T follicular helper cell (primary cell): ENCODE measurements around the gene NOG.

Experiments used
- DNase-seq: peaks from one replicate; pipeline ENCODE4 v3.0.0-alpha.2; 2020; ENCODE audit warnings: low read depth

The NOG gene

DNA sequence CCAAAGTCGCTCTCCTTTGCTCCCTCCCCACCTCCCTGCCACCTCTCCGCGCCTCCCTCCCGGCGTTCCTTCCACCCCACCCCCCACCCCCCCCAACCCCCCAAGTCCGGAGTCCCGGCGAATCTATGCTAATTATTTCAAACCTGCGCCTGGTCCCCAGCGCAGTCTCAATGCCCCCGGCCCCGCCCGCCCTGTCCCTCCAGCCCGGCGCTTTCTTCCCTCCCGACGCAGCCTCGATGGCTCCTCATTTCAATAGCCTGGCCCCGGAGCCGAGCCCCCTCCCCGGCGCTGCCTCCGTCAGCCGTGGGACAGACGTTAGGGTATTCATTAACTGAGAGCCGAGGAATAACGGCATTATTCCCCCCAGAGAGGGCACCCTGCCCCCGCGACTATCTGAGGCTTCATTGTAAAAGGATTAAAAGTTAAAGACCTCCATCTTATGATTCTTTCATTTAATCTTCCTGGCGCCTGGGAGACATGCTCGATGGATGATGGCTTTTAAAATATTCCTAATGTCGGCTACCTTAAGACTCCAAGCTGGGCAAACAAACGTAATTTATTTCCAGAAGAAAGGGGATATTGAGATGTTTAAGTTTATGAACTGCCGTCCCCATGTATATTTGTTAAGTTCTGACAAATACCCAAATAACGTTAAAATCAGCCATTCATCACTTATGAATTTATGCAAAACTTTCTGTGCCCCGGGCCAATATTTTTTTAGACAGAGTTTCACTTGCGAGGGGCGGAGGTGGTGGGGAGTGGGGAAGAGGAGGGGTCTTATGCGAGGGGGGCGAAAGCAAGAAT is 3.4 kb downstream of the NOG start:
- no peak for DNase-seq

GRCh38 chr17:56597495-56597990 is 4.0 kb downstream of the NOG start:
- no peak for DNase-seq

DNA sequence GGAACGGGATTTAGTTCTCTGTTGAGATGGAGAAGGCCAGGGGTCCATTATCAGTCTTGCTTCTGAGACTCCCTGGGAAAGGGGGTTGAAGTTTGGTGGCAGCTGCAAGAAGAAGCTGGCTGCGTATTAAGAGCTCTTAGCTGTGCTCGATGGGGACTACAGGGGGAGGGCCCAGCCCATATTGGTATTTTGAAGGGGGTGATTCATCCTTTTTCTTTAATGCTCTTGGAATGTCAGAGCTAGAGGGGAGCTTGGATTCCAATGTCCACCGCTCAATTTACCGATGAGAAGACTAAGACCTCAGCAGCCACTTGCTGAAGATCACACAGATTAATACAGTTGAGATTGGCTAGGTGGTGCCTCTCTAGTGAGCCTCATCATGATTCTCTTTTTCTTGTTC is 5.0 kb downstream of the NOG start:
- DNase-seq, result no peak

- DNase-seq, result no peak
Measured at GRCh38 chr17:56599088-56599487, 5.6 kb downstream of the NOG start.

DNA sequence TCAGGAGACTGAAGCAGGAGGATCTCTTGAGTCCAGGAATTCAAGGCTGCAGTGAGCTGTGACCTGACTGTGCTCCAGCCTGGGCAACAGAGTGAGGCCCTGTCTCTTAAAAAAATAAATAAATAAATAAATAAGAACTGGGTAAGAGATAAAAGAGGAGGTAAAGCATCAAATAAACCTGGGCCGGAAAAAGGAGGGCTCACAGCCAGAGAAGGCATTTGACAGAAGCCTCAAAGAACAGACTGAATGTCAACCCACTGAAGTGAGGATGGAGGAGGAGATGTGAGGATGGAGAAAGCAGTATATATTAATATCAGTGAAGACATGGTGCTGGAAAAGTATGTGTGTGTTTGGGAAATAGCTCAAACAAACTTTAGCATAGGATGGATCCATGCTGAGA is 6.1 kb downstream of the NOG start:
- no peak for DNase-seq

- no peak for DNase-seq
Measured at GRCh38 chr17:56600256-56600655, 6.8 kb downstream of the NOG start.

GRCh38 chr17:56601591-56601990 is 8.1 kb downstream of the NOG start:
- no peak for DNase-seq

GRCh38 chr17:56602292-56603130 is 9.0 kb downstream of the NOG start:
- DNase-seq, result peak; percentile 28

DNA sequence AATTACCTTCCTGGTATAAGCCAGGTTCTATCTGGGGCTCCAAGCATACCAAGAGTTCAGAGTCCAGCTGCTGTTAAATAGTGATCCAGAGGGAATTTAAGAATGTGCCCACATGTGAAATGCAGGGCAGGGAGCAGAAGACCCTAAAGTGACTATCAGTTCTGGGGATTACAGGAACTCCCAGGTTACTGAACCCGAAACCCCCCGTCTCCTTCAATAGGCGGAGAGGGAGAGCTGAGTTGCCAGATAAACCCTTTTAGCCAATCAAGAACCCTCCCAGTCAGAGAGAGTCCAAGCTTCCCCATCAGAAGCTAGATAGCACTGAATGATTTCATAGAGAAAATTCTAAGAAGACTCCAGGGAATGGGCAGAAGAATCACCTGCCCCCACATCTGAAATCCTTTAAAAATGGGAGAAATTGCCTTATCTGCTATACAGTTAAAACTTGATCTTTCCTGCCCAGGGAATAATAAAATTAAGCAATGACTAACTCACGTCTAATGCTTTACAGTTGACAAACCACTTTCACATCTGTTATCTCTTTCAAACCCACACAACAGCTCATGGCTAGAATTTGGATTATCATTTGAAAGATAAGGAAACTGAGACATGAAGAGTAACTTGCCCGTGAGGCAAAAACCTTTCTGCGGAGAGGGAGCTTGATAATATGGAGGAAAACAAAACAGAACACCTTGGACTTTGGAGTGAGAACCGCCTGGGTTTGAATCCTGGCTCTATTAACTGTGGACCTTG is 10.2 kb downstream of the NOG start:
- no peak for DNase-seq

- no peak for DNase-seq
Measured at GRCh38 chr17:56604691-56605290, 11.3 kb downstream of the NOG start.

DNA sequence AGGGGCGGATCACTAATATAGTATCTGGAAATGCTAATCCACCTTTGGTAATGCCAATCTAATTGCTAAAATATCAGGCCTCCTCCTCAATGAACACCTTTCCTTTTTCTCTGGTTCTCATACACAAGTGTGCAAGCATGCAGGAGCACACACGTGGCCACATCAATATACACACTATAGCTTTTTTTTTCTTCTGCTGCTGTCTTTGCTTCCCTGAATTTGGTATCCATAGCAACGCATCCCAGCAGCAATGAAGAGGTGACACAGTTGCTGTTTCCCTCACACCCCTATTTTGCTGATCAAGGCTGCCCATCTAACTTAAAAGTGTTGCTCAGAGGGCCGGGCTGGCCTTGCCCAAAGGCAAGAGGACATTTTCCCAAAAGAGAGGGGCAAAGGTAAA is 15.4 kb downstream of the NOG start:
- no peak for DNase-seq

DNA sequence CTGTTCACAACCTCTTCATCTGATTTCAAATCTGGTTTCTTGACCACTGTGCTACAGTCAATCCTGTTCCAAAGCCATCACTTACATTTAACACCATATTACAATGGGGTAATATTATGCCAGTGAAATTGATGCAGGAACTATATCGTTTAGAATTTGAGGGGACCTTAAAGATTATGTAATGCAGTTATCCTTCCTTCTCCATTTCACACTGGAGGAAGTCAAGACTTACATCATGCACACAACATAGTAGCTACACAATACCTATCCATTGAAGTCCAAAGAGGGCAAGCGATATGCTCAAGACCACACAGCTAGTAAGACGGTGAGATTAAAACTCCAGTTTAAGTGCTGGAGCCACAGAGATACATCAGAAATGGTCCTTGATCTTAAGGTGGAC is 16.8 kb downstream of the NOG start:
- no peak for DNase-seq

- DNase-seq, result no peak
Measured at GRCh38 chr17:56613131-56613530, 19.6 kb downstream of the NOG start.

GRCh38 chr17:56614522-56614921 is 21.0 kb downstream of the NOG start:
- DNase-seq, result no peak

DNA sequence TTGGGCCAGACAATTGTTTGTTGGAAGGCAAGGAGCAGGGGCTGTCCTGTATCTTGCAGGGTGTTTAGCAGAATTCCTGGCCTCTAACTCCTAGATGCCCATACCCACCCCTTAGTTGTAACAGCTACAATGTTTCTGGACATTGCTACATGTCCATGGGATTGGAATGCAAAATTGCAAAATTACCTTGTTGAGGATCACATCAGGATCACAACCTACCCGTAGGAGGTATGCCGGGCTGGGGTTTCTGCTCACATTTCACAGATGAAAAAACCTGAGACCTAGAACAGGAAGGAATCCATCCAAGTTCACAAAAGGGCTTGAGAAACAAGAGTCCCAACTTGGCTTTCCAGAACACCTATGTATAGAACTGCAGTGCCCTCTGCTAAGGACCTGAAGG is 22.7 kb downstream of the NOG start:
- no peak for DNase-seq

DNA sequence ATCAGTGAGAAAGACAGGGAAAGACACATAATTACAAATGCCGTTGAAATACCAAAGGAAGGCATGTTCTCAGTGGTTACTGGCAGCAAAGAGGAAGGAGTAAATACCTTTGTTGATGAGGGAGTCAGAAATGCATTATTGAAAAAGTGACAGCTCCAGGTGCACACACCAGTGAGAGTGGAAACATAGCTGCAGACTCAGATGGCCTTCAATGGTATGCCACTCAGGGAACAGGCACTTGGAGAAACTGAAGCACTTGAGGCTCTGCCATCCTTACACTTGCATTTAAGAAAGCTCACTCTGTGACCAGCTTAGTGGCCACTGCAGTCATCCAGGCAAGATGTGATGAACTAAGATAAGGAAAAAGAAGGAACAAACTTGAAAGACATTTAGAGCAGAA is 29.9 kb downstream of the NOG start:
- DNase-seq, result no peak

DNA sequence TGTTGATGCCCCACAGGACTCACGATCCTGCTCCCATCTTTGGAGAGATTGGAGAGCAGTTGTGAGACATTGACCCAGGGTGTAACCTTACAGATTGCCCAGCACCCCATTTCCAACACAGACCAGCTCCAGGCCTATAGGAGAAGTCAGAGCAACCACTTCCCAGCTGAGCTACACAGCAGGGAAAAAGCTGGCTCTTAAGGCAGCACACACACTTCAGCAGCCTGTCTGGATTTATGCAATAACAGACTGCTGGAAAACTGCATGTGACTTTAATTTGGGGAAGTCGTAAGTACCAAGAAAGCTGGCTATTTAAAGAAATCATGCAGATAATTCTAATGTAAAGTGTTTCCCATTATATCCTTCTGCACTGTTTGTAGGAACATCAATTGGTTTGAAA is 30.8 kb downstream of the NOG start:
- DNase-seq, result no peak

GRCh38 chr17:56624912-56625311 is 31.4 kb downstream of the NOG start:
- DNase-seq, result no peak

DNA sequence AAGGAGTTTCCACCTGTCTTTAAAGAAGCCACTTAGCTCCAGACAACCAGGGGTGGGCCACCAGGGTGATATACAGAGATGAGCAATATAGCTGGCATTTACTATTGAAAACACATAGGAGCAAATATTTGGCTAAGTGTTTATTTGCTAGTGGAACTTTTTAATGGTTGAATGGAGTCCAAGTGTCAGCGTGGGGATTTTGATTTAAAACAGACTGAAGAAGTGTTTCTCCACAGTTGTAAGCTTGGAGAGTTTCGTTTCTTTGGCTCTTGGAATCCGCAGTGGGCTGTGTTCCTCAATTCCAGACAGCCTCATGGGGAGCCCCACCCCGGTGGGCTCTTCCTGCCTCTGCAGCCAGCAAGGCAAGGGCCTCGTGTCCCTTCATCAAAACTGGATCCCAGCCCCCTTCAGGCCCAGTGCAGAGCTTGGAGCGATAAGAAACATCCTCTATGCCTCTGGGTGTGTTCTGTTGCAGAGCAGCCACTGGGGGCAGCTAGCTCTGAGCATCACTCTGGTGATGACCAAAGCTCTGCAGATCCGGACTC is 36.1 kb downstream of the NOG start:
- DNase-seq, result no peak

DNA sequence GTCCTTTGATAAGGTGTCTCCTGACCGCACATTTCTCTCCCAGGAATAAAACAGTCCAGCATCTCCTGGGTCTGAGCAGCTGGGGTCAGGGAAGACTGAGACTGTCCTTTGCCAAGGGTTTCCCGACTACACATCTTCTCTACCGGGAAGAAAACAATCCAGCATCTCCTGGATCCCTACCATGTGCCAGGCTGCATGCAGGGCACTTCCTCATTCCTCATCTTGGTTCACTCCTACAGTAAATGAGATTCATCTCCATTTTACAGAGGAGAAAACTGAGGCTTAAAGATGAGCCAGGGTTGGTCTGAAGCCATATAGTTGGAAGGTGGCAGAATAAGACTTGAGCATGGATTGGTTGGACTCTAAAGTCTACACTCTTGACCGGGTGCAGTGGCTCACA is 36.7 kb downstream of the NOG start:
- DNase-seq, result no peak

DNA sequence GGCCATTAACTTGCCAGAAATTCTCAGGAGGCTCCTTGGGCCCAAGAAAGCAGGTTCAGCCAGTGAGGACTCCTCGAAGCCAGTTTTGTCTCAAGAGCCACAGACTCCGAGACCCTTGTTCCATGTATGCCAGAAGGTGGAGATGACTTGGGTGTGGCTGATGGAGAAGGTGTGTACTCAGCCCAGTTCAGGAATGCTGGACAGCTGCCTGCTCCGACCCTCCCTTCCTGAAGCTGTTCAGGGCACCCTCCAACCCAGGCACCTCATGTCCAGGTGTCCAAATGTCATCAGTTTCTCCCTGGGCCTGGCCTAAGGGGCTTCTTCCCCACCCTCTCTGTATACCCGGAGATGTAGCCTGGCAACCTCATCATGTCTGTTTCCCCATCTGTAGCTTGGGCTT is 40.2 kb downstream of the NOG start:
- no peak for DNase-seq

DNA sequence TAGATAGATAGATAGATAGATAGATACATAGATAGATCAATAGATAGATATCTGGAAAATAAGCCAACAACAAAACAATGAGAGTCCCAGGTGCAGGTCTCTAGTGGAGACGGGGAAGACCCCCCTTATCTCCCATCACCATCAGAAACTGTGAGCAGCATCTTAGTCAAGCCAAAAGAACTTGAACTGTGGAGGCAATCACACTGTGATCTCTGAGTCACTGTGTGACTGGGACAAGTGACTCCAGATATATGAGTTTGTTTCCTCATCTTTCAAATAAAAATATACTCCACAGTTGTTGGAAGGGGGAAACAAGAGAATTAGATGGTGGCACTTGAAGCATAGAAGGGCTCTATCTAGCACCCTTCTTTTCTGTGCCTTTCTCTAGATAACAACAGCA is 42.1 kb downstream of the NOG start:
- no peak for DNase-seq
